A673 (cell line): ENCODE results near the gene PRR5L. TPM values are rescaled to one million over a fixed set of nuclear protein-coding genes. Genes with fewer than 3 reads are reported as not detected.

ENCODE experiments used
- BruUV-seq: library from RNA; stranded (reverse); fragments of 400-500 nt; replicated peaks from 2 replicates; lab custom pipeline; 2021; lab: Mats Ljungman, UMichigan
- CTCF ChIA-PET: fragments of 300-600 bp; sonication (Branson Sonifier 250); formaldehyde crosslinking; loops from one replicate; lab custom pipeline; 2022; ENCODE audit warnings: antibody characterized with exemption; lab: Charles Lee
- POLR2A ChIA-PET: fragments of 300-600 bp; sonication (Branson Sonifier 250); formaldehyde crosslinking; loops from one replicate; lab custom pipeline; 2022; ENCODE audit warnings: antibody characterized with exemption; ENCODE audit not compliant: low non-redundant PET; lab: Charles Lee
- DNase-seq: peaks from one replicate; pipeline ENCODE4 v3.0.0-alpha.2; 2015; ENCODE audit warnings: low spot score
- H3K27ac ChIP-seq: fragments of 200-600 bp; sonication (generic); 2 replicates; pipeline ENCODE4 v1.5.1; 2016; ENCODE audit warnings: mixed run types, low read depth, mild to moderate bottlenecking, mixed read lengths, antibody characterized with exemption, low read length; ENCODE audit not compliant: poor library complexity, severe bottlenecking
- H3K27me3 ChIP-seq: fragments of 200-600 bp; sonication (generic); replicated peaks from 2 replicates; pipeline ENCODE4 v1.6.1; 2017; ENCODE audit warnings: mixed run types, low read depth, mild to moderate bottlenecking, mixed read lengths, antibody characterized with exemption, low read length; ENCODE audit not compliant: insufficient read depth, poor library complexity
- H3K36me3 ChIP-seq: fragments of 200-600 bp; sonication (generic); 2 replicates; pipeline ENCODE4 v1.6.1; 2016; ENCODE audit warnings: mixed run types, mild to moderate bottlenecking, mixed read lengths, antibody characterized with exemption, low read length; ENCODE audit not compliant: insufficient read depth, poor library complexity, severe bottlenecking
- H3K4me1 ChIP-seq: fragments of 200-600 bp; sonication (generic); 2 replicates; pipeline ENCODE4 v1.6.1; 2017; ENCODE audit warnings: mixed run types, mild to moderate bottlenecking, mixed read lengths, antibody characterized with exemption, low read length; ENCODE audit not compliant: insufficient read depth, poor library complexity, severe bottlenecking
- H3K4me3 ChIP-seq: fragments of 200-600 bp; sonication (generic); 2 replicates; pipeline ENCODE4 v1.5.1; 2016; ENCODE audit warnings: low read depth, mixed run types, mild to moderate bottlenecking, mixed read lengths, low read length; ENCODE audit not compliant: poor library complexity, severe bottlenecking
- H3K9me3 ChIP-seq: fragments of 200-600 bp; sonication (generic); 2 replicates; pipeline ENCODE4 v1.6.1; 2016; ENCODE audit warnings: mixed run types, low read depth, mild to moderate bottlenecking, mixed read lengths, antibody characterized with exemption, low read length; ENCODE audit not compliant: poor library complexity, severe bottlenecking
- CTCF ChIP-seq: fragments of 300-800, 200-600 bp; sonication (generic); conservative IDR thresholded peaks from 2 replicates; pipeline ENCODE4 v1.5.1; 2017; ENCODE audit warnings: low read depth, mild to moderate bottlenecking, antibody characterized with exemption, low read length, moderate library complexity, mixed read lengths
- EZH2 ChIP-seq: fragments of 200-600 bp; sonication (generic); IDR thresholded peaks from 2 replicates; pipeline ENCODE4 v1.6.1; 2017; ENCODE audit warnings: borderline replicate concordance, low read depth, mild to moderate bottlenecking, mixed read lengths, antibody characterized with exemption, low read length; ENCODE audit not compliant: poor library complexity, severe bottlenecking
- intact Hi-C: fragments of 100-400 bp; cut with micrococcal nuclease; formaldehyde crosslinking; loops from one replicate; pipeline ENCODE4 v1.10.0; 2022; ENCODE audit not compliant: unreplicated experiment
- total RNA-seq: library from RNA; stranded (reverse); gene quantifications from 2 replicates; pipeline ENCODE4 v1.2.3, GENCODE V29; 2021

The PRR5L gene
- total RNA-seq, 1 experiment from 2014 or later = 102 TPM

- no peak overlapping the region for H3K27ac ChIP-seq
These were observed 30.7 kb downstream of the PRR5L start for GRCh38 chr11:36326524-36327419.

GRCh38 chr11:36328966-36329673, 33.0 kb downstream of the PRR5L start:
- ChIA-PET POLR2A (no interaction called here), CTCF (no interaction called here)
- no TSS peak for BruUV-seq
- no peaks in the 10 kb centered on the region for H3K9me3 ChIP-seq
- TF ChIP-seq CTCF (no peak), EZH2 (no peak)
- no peak overlapping the region for H3K27ac ChIP-seq
- no peaks in the 10 kb centered on the region for H3K4me1 ChIP-seq
- no peak for DNase-seq
- no peaks in the 10 kb centered on the region for H3K36me3 ChIP-seq
- H3K27me3 ChIP-seq = no peaks in the 10 kb centered on the region
- H3K4me3 ChIP-seq = no peak overlapping the region
- intact Hi-C loops = no loop called here

More at GRCh38 chr11:36326524-36327419, 30.7 kb downstream of the PRR5L start:
- intact Hi-C loops = no loop called here
- ChIA-PET CTCF (no interaction called here), POLR2A (interaction anchor here (0.6 kb wide), 1 partner anchor 27 kb away, joined by 5 read pairs; no protein-coding TSS in a partner anchor)
- Histone ChIP-seq H3K27me3 (no peaks in the 10 kb centered on the region), H3K4me1 (no peaks in the 10 kb centered on the region), H3K9me3 (no peaks in the 10 kb centered on the region), H3K36me3 (no peaks in the 10 kb centered on the region), H3K4me3 (no peak overlapping the region)
- no peak for DNase-seq
- BruUV-seq = no TSS peak
- TF ChIP-seq EZH2 (no peak), CTCF (no peak)

GRCh38 chr11:36330411-36330810, 34.3 kb downstream of the PRR5L start:
- intact Hi-C loops = no loop called here
- TF ChIP-seq CTCF (no peak), EZH2 (no peak)
- BruUV-seq = no TSS peak
- CTCF ChIA-PET = no interaction called here
- no peak for DNase-seq
- Histone ChIP-seq H3K9me3 (no peaks in the 10 kb centered on the region), H3K4me3 (no peak overlapping the region), H3K27me3 (no peaks in the 10 kb centered on the region), H3K4me1 (no peaks in the 10 kb centered on the region), H3K27ac (no peak overlapping the region), H3K36me3 (no peaks in the 10 kb centered on the region)
- POLR2A ChIA-PET = interaction anchor here (0.6 kb wide), 1 partner anchor 577 kb away, joined by 3 read pairs; no protein-coding TSS in a partner anchor
